ENCODE measurements around the gene ALS2. TPM values are rescaled to one million over a fixed set of nuclear protein-coding genes. Genes with fewer than 3 reads are reported as not detected.
"Not testable (repeated sequence)": the region's sequence is repeated elsewhere in the genome, so short reads cannot be mapped to it uniquely, and the experiment has no call there.

Gene ALS2
- total RNA-seq, 1 donor from 2014 or later, result 37.0 TPM

DNA sequence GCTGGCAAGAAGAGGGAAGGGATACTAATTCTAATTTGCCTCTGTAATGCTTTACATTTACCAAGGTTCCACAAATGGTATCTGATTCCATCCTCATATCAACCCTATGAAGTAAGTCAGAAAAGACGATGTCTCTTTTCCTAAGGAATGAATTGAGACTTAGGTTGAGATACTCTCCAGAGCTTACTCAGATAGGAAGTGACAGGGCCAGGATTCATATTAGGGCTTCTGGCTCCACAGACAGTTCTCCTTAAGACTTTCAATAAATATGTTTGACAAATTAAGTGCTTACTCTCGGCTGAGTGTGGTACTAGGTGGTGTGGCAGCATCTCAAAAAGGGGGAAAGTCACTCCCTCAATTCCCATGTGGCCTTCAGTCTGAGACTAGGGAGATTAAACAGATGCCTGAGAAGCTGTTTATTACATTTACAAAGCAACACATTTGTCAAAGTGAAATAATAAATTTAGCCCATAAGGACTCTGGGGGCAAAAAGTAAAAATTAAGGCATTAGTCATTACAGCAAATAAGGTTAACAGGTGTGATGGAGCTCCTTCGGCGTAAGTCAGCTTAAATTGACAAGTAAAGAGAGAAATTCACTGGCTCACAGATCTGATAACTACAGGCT lies 39.8 kb upstream of the ALS2 start:
- DNase-seq (ENCODE audit: low read depth, low spot score), result no peak
- Mint-ChIP-seq H3K27ac (ENCODE audit: unreplicated experiment) (no peak overlapping the region), H3K9me3 (peaks cover 9% of the 10 kb centered on the region), H3K4me1 (no peaks in the 10 kb centered on the region), H3K36me3 (ENCODE audit: low read depth) (peaks cover 2% of the 10 kb centered on the region), H3K4me3 (no peak overlapping the region), H3K27me3 (ENCODE audit: low read depth) (no peaks in the 10 kb centered on the region)
- TF ChIP-seq, protein P1, sequence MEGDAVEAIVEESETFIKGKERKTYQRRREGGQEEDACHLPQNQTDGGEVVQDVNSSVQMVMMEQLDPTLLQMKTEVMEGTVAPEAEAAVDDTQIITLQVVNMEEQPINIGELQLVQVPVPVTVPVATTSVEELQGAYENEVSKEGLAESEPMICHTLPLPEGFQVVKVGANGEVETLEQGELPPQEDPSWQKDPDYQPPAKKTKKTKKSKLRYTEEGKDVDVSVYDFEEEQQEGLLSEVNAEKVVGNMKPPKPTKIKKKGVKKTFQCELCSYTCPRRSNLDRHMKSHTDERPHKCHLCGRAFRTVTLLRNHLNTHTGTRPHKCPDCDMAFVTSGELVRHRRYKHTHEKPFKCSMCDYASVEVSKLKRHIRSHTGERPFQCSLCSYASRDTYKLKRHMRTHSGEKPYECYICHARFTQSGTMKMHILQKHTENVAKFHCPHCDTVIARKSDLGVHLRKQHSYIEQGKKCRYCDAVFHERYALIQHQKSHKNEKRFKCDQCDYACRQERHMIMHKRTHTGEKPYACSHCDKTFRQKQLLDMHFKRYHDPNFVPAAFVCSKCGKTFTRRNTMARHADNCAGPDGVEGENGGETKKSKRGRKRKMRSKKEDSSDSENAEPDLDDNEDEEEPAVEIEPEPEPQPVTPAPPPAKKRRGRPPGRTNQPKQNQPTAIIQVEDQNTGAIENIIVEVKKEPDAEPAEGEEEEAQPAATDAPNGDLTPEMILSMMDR (conservative IDR thresholded peaks at IDR 0.05), result no peak

DNA sequence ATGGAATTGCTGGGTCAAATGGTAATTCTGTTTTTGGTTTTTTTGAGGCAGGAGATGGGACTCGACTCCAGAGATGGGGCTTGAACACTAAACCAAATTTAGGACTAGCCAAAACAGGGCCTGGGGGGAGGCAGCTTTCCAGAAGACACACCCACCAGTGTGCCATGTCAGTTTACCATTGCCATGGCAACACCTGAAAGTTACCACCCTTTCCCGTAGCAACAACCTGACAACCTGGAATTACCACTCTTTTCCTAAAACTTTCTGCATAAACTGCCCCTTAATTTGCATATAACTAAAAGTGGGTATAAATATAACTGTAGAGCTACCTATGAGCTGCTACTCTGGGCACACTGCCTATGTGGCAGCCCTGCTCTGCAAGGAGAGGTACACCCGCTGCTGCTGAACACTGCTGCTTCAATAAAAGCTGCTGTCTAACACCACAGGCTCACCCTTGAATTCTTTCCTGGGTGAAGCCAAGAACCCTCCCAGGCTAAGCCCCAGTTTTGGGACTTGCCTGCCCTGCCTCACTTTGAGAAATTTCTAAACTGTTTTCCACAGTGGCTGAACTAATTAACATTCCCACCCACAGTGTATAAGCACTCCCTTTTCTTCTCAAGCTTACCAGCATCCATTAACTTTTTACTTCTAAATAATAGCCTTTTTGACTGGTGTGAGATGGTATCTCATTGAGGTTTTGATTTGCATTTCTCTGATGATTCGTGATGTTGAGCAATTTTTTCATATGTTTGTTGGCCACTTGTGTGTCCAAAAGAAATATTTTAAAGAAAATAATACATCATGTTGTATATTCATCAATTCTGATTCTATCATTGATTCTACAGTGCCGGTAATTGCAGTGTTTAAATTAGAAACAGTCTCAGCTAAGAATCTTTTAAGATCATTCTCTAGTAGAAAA lies 36.2 kb upstream of the ALS2 start:
- Mint-ChIP-seq H3K27ac (ENCODE audit: unreplicated experiment) (no peak overlapping the region), H3K9me3 (peaks cover 8% of the 10 kb centered on the region), H3K4me1 (no peaks in the 10 kb centered on the region), H3K36me3 (ENCODE audit: low read depth) (peaks cover 2% of the 10 kb centered on the region), H3K27me3 (ENCODE audit: low read depth) (peaks cover 6% of the 10 kb centered on the region), H3K4me3 (no peak overlapping the region)
- TF ChIP-seq, protein P1 (conservative IDR thresholded peaks at IDR 0.05), result no peak
- DNase-seq (ENCODE audit: low read depth, low spot score), result no peak

DNA sequence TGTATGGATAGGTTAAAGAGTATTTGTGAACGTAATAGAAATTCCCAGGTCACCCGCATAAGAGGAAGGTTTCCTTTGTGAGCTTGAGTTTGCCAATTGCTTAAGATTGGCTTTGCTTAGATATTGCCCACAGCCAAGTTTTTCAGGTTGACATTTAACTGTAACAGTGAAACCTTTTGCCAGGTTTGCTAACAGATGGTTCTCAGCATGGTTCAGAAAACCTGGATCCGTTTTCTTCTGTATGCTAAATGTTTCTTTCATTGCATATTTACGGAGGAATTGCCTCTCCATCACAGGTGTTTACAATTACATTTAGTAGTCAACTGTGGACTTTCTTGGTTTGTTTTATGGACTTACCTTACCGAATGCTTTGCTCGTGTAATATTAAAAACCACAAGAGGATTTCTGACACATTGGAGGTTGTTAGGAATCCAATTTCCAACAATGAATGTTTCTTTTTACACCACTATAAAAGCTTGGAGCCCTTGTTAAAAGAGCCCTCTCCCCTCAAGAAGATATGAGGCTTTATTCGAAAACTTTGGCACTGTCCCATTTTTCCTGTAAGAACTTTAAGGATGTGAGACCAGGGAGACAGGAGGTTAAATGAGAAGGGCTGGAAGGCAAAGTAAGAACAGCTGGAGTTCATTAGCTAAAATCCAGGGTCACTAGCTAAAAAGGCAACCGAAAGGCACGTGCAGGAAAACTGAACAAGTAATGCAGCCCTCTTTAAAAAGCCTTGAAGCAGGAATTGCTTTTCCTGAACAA lies 33.4 kb upstream of the ALS2 start:
- peaks cover 9% of the 10 kb centered on the region for H3K27me3 Mint-ChIP-seq (ENCODE audit: low read depth)
- peaks cover 2% of the 10 kb centered on the region for H3K36me3 Mint-ChIP-seq (ENCODE audit: low read depth)
- H3K27ac Mint-ChIP-seq (ENCODE audit: unreplicated experiment), result no peak overlapping the region
- DNase-seq (ENCODE audit: low read depth, low spot score), result no peak
- TF ChIP-seq, protein P1 (conservative IDR thresholded peaks at IDR 0.05), result no peak
- peaks cover 8% of the 10 kb centered on the region for H3K9me3 Mint-ChIP-seq
- no peak overlapping the region for H3K4me3 Mint-ChIP-seq
- H3K4me1 Mint-ChIP-seq, result no peaks in the 10 kb centered on the region

DNA sequence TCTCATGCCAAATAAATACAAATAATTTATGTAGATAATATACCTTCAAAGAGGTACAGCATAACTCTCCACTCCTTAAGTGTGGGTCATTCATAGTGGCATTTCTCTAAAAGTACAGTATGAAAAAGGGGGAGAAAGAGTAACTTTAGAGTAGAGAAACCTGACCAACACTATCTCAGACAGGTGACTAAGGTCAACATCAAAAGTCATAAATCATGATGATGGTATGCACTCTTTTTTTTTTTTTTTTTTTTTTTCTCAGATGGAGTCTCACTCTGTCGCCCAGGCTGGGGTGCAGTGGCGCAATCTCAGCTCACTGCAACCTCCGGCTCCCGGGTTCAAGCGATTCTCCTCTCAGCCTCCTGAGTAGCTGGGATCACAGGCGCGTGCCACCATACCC lies 29.9 kb upstream of the ALS2 start:
- not testable (repeated sequence) for H3K4me3 Mint-ChIP-seq; H3K36me3 Mint-ChIP-seq (ENCODE audit: low read depth); H3K9me3 Mint-ChIP-seq; DNase-seq (ENCODE audit: low read depth, low spot score); H3K27ac Mint-ChIP-seq (ENCODE audit: unreplicated experiment)
- H3K27me3 Mint-ChIP-seq (ENCODE audit: low read depth), result peaks cover 23% of the 10 kb centered on the region
- peaks cover 21% of the 10 kb centered on the region for H3K4me1 Mint-ChIP-seq

DNA sequence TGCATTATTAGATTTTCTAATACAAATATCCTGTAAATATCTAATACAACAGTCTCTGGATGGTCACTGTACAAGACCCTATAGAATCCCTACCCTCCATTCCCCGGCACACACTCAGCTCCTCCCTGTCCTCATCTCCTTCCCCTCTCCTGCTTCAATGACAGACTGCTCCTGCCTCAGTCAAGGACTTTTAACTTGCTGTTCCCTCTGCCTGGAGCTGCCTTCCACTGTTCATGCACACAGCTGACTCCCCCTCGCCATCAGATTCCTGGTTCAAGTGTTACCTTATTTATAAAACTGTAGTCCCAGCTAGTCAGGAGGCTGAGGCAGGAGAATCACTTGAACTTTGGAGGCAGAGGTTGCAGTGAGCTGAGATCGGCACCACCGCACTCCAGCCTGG lies 28.9 kb upstream of the ALS2 start:
- DNase-seq (ENCODE audit: low read depth, low spot score), result no peak
- Mint-ChIP-seq H3K36me3 (ENCODE audit: low read depth) (no peaks in the 10 kb centered on the region), H3K27ac (ENCODE audit: unreplicated experiment) (no peak overlapping the region), H3K4me1 (peaks cover 21% of the 10 kb centered on the region), H3K4me3 (no peak overlapping the region), H3K9me3 (no peaks in the 10 kb centered on the region), H3K27me3 (ENCODE audit: low read depth) (peaks cover 23% of the 10 kb centered on the region)
- TF ChIP-seq, protein P1 (conservative IDR thresholded peaks at IDR 0.05), result no peak

Measured in neural crest cell (in vitro differentiated cells).